Activated CD8-positive, alpha-beta memory T cell treated with anti-CD3 and anti-CD28 coated beads, Interleukin-2, amount 50 U/mL, for 48 hours (primary cell): ENCODE data around the gene USP6NL.

Source experiments
- DNase-seq: peaks from one replicate; pipeline ENCODE4 v3.0.0-alpha.2; 2020

USP6NL gene

DNA sequence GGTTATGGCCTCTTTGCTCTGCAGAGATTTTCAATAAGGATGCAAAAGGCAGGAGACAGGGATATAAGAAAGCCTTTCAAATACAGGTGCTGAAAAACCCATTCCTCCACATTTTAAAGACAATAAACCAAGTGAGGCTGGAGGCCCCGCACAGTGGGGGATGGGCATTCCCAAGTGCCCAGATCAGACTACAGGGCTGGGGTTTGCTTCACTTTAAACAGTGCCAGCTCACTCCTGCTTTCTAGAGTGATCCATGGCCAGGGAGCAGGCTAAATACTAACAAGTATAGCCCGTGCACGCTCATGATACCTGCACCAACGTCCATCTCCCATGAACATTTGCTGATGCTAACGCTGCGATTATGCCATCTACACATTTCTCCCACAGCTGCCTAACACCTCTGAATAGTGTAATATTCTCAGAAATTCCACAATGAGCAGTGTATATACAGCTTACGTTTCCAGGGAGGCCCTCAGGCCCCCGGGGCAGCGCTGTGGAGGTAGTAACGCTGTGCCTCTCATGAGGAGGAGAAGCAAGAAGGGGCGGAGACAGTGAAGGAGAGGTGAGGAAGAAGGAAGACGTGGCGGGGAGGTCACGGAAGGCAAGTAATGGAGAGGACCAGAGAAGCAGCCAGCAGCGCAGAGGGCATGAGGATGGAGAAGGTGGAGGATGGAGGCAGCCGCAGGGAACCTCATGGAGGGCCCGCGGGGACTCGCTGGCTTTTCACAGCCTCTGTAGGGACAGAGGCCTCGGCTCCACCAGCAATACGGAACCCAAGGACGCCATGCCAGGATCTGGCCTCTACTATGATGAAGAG is 141.7 kb downstream of the USP6NL start:
- DNase-seq = no peak

DNA sequence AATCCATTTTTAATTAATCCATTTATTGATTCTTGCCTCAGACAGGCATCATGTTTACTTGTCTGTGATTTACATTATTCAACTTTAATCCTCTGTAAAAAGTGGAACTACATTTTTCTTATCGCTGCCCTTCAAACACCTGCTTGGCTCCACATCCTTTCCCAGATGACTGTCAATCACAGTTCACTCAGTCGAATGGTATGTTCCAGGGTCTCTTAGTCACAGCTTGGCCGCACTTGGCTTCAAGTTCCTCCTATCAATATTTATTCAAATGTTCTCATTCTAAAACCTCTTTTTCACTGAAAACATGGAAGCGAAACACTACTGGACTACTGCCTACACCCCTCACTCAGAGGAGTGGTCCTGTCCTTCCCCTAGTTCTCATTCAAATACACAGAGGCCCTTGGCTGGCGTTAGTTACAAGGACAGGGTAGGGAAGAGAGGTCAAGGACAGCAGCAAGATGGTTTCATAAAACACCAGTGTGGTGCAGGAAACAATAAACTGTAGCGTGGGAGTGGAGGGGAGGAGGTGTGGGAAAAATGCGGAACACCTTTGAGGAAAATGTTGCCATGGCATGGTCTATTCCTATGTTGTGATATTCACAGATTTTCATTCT is 143.2 kb downstream of the USP6NL start:
- DNase-seq = no peak

- DNase-seq = no peak
These were observed 146.0 kb downstream of the USP6NL start for GRCh38 chr10:11465406-11465805.

GRCh38 chr10:11463111-11463510 is 148.3 kb downstream of the USP6NL start:
- no peak for DNase-seq

DNA sequence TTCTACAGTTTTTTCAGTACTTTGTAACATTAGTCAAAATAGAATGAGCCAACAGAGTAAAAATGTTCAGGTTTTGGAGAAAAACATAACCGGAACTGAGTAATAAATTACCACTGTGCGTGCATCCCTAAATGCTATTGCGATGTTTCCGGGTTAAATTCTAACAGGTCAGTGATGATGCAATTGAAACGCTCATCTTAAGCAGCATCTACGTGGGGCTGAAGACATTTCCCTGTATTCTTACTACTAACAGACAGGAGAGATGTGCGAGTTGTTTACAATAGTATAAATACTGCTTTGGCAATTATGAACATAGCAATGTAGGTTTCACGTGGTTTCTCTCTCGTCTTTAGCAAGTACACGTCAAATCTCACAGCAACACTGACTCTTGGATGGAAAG is 149.4 kb downstream of the USP6NL start:
- DNase-seq = no peak

- DNase-seq = no peak
These were observed 154.1 kb downstream of the USP6NL start for GRCh38 chr10:11457336-11457735.

GRCh38 chr10:11454958-11455566 is 156.4 kb downstream of the USP6NL start:
- DNase-seq = no peak

GRCh38 chr10:11454160-11454559 is 157.3 kb downstream of the USP6NL start:
- no peak for DNase-seq

DNA sequence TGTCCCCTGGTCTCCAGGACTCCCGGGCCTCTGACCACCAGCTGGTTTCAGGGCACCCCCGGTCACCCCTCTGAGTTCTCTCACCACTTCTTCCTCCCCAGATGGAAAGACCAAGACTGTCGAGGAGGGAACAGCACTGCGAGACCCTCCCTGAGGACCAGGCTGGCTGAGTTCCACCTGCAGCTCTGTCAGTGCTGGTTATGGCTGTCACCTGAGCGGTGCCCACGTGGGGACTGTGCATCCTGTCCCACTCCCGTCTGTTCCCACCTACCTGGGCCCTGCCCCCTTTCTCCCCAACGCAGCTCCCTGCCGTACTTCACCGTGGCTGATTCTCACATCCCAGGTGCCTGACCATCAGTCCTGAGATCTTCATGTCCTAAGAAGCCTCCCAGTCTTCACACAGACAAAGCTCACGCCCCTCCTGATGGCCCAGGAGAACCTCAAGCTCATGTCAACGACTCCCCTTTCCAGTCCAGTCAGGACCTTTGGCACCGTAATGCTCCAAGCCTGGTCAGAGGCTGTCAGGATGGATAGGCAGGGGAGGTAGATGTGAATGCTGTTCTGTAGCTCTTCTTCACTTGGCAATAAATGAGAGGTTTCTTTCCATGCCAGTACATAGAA is 159.7 kb downstream of the USP6NL start:
- DNase-seq = no peak

- DNase-seq = no peak
These were observed 161.0 kb downstream of the USP6NL start for GRCh38 chr10:11450427-11450826.

DNA sequence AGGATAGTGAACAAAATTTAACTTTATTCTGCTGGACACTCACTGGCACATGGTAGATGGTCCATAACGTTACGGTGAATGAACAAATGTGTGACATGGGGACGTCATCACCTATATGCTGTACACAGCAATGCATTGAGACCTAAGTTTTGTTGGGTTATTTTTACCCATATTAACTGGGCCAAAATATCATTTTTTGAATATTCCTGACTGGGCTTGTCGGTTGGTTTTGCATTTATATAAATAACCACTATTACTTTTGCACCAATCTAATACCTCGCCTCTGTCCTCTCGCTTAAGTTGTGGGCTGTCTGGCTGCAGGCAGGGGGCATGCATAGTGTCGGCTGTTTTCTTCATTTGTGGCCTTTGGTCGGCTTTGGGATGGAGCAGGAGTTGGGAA is 161.7 kb downstream of the USP6NL start:
- DNase-seq = no peak

- no peak for DNase-seq
These were observed 162.8 kb downstream of the USP6NL start for GRCh38 chr10:11448545-11449244.

GRCh38 chr10:11448190-11448544 is 163.3 kb downstream of the USP6NL start:
- peak; percentile 38 for DNase-seq

DNA sequence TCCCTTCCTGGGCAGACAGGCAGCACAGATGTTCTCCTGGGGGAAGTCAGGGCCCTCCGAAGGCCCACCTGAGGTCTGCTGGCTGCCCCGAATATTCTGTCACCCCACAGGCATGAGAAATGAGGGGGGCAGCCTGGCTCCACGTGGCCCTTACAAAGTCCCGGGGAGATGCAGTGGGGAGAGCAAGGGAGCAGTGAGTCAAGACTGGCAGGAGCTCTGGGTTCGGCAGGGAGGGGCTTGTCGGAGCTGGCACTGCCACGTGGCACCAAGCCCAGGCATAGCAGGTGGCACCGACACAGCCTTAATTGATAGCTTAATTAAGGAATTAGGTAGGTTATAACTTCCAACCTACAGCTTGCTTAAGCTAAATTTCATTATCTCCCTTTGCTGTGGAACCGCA is 163.9 kb downstream of the USP6NL start:
- DNase-seq = peak; percentile 41

GRCh38 chr10:11446864-11447263 is 164.6 kb downstream of the USP6NL start:
- DNase-seq = peak; percentile 45

- peak; percentile 44 for DNase-seq
These were observed 165.3 kb downstream of the USP6NL start for GRCh38 chr10:11446133-11446532.

DNA sequence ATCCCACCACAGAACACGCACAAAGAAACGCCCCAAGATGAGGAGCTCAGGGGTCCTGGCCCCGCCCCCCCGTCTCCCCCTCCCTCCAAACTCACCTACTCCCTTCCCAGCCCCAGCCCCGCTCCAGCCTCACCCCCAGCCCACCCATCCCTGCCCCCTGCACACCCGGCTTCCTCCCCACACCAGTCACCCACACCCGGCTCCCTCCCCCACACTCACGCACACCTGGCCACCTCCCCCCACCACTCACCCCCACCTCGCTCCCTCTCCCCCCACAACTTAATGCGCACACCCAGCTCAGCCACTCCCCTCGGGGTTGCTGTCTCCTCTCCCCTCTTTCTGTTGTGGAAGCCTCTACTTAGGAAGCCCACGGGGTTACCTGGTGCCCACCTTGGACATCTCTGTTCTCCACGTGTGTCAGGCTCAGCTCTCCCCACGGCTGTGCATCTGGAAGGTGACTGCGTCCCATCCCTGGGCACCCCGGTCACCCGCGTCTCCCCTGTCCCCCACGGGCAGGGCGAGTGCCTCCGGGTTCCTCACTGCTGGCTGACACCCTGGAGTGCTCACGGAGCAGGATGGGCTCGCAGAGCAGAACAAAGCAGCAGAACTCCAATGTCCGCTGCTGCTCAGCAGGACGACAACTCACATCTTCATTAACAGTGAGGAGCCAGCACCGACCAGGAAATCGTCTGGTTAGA is 166.8 kb downstream of the USP6NL start:
- peak; percentile 44 for DNase-seq

- peak; percentile 47 for DNase-seq
These were observed 167.3 kb downstream of the USP6NL start for GRCh38 chr10:11444155-11444530.

GRCh38 chr10:11443468-11444154 is 167.8 kb downstream of the USP6NL start:
- peak; percentile 32 for DNase-seq

DNA sequence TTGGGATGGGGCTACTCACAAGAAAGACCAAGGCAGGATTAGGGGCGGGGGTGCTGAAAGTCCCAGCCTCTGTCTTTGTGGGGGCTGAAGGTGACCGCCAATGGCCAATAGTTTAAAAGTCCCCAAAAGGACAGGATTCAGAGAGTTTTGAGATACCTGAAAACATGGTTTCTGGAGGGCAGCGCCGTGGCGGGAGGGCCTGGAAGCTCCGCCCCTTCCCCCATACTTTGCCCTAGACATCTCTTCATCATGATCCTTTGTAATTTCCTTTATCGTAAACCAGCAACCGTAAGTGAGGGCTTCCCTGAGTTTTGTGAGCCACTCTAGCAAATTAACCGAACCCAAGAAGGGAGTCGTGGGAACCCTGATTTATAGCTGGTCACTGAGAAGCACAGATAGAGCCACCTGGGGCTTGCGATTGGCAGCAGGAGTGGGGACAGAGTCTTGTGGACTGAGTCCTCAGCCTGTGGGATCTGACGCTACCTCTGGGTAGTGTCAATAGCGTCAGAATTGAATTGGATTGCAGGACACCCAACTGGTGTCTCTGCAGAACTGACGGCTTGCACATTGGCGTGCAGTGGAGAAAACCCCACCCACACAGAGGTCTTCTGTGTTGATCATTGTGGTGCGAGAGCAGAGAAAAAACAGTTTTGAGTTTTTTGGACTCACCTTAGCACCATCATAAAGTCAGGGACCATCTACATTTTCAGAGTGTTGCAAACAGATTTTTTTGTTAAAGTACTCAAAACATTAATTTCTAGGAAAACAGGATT is 169.3 kb downstream of the USP6NL start:
- DNase-seq = no peak

DNA sequence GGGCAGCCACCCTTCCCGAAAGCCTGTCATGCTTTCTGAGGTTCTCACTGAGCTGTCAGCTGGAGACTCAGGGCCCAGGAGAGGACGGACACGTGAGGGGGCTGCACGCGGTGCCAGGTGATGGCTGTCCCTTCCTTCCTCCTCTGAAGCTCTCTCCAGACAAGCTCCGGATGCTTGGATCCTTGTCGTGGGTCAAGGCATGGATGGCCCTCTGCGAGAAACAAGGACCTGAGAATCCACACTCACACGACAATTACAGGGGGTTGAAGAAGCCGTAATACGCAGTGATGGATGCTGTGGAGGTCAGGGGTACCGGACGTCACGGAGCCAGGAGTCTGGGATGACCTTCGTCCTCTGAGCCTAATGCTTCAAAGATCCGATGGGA is 170.3 kb downstream of the USP6NL start:
- DNase-seq = peak; percentile 50
